Measurements from ENCODE around the gene KNOP1.

KNOP1 gene

DNA sequence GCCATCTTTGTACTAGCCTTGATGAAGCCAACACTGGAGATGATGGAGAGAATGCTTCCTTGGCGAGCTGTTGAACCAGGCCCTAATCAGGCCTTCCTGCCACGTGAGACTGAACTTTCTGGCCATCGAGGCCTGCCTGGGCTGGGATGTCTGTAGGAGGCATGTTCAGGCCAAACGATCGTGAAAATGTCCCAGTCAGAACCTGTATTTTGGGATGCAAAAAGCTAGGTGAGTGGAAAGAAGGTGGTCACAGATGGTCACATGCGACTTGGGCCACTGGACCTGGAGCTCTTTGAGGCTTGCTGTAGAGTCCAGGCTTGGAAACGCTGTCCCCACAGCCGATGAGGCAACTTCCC, 12.9 kb downstream of the KNOP1 start:
- H3K27ac ChIP-seq (ENCODE audit: low read depth, low read length, poor library complexity, severe bottlenecking), result no peak overlapping the region
- H3K9me3 ChIP-seq (ENCODE audit: low read length), result no peaks in the 10 kb centered on the region
- no peak overlapping the region for H3K4me3 ChIP-seq (ENCODE audit: low read depth, low read length, poor library complexity, severe bottlenecking)
- no peaks in the 10 kb centered on the region for H3K4me1 ChIP-seq (ENCODE audit: insufficient read depth, low read length, severe bottlenecking)
- H3K9me2 ChIP-seq (ENCODE audit: low read depth, low read length), result no peaks in the 10 kb centered on the region
- TF ChIP-seq EZH2 (IDR thresholded peaks at IDR 0.05; ENCODE audit: borderline replicate concordance, low read length), result no peak
- TF ChIP-seq, protein P1, sequence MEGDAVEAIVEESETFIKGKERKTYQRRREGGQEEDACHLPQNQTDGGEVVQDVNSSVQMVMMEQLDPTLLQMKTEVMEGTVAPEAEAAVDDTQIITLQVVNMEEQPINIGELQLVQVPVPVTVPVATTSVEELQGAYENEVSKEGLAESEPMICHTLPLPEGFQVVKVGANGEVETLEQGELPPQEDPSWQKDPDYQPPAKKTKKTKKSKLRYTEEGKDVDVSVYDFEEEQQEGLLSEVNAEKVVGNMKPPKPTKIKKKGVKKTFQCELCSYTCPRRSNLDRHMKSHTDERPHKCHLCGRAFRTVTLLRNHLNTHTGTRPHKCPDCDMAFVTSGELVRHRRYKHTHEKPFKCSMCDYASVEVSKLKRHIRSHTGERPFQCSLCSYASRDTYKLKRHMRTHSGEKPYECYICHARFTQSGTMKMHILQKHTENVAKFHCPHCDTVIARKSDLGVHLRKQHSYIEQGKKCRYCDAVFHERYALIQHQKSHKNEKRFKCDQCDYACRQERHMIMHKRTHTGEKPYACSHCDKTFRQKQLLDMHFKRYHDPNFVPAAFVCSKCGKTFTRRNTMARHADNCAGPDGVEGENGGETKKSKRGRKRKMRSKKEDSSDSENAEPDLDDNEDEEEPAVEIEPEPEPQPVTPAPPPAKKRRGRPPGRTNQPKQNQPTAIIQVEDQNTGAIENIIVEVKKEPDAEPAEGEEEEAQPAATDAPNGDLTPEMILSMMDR (IDR thresholded peaks at IDR 0.05; ENCODE audit: low read length), result no peak
- H3K27me3 ChIP-seq (ENCODE audit: insufficient read depth, low read length), result no peaks in the 10 kb centered on the region
- no peak overlapping the region for H2AFZ ChIP-seq (ENCODE audit: low read length)
- no peaks in the 10 kb centered on the region for H3K79me2 ChIP-seq (ENCODE audit: insufficient read depth, low read length)
- H3F3A ChIP-seq (ENCODE audit: insufficient read depth, low read length), result no peaks in the 10 kb centered on the region
- H4K20me1 ChIP-seq (ENCODE audit: insufficient read depth, low read length), result no peaks in the 10 kb centered on the region
- no peak overlapping the region for H3K9ac ChIP-seq (ENCODE audit: low read length)
- peaks cover 82% of the 10 kb centered on the region for H3K36me3 ChIP-seq (ENCODE audit: insufficient read depth, low read length)
- H3K4me2 ChIP-seq (ENCODE audit: low read length), result no peak overlapping the region

DNA sequence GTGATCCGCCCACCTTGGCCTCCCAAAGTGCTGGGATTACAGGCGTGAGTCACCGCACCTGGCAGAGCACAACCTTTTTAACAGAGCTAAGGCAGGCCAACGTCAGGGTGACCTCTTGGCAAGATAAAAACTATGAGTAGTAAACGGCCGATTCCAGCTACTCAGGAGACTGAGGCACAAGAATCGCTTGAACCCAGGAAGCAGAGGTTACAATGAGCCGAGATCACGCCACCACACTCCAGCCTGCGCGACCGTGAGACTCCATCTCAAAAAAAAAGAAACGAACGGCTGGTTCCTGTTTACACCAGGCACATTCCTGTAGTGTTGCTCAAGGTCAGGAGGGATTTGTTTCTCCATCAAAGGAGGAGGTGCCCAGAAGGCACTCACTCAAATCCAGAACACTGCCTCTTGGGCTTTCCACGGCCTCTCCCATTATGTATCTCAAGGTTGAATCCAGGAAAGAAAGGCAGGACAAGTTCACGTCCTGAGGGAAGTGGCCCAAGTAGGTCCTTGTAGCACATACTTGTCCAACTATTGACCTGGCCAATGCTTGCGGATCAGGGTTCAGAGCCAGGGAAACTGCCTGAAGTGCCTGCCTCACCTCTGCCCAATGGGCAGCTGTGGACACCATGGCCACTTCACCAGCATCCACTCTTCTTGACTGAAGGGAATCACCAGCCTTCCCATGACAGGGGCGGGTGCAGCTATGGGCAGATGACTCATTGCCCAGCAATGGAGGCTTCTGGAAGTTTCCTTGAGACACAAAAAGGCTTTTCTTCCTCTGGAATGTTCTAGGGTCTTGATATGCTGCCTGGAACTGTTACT, 13.5 kb downstream of the KNOP1 start:
- H3K79me2 ChIP-seq (ENCODE audit: insufficient read depth, low read length), result no peaks in the 10 kb centered on the region
- no peaks in the 10 kb centered on the region for H3F3A ChIP-seq (ENCODE audit: insufficient read depth, low read length)
- no peaks in the 10 kb centered on the region for H4K20me1 ChIP-seq (ENCODE audit: insufficient read depth, low read length)
- H3K27ac ChIP-seq (ENCODE audit: low read depth, low read length, poor library complexity, severe bottlenecking), result no peak overlapping the region
- H3K9me2 ChIP-seq (ENCODE audit: low read depth, low read length), result no peaks in the 10 kb centered on the region
- no peak overlapping the region for H3K4me3 ChIP-seq (ENCODE audit: low read depth, low read length, poor library complexity, severe bottlenecking)
- H3K9me3 ChIP-seq (ENCODE audit: low read length), result no peaks in the 10 kb centered on the region
- TF ChIP-seq, protein P1 (IDR thresholded peaks at IDR 0.05; ENCODE audit: low read length), result no peak
- no peak for TF ChIP-seq EZH2 (IDR thresholded peaks at IDR 0.05; ENCODE audit: borderline replicate concordance, low read length)
- H3K4me1 ChIP-seq (ENCODE audit: insufficient read depth, low read length, severe bottlenecking), result no peaks in the 10 kb centered on the region
- H3K4me2 ChIP-seq (ENCODE audit: low read length), result no peak overlapping the region
- H3K27me3 ChIP-seq (ENCODE audit: insufficient read depth, low read length), result no peaks in the 10 kb centered on the region
- peaks cover 88% of the 10 kb centered on the region for H3K36me3 ChIP-seq (ENCODE audit: insufficient read depth, low read length)
- H2AFZ ChIP-seq (ENCODE audit: low read length), result no peak overlapping the region
- no peak overlapping the region for H3K9ac ChIP-seq (ENCODE audit: low read length)

GRCh38 chr16:19703172-19703889, 14.7 kb downstream of the KNOP1 start:
- Histone ChIP-seq H3K4me2 (ENCODE audit: low read length) (no peak overlapping the region), H3K9ac (ENCODE audit: low read length) (no peak overlapping the region), H3K27ac (ENCODE audit: low read depth, low read length, poor library complexity, severe bottlenecking) (no peak overlapping the region), H3K9me3 (ENCODE audit: low read length) (no peaks in the 10 kb centered on the region), H3K4me3 (ENCODE audit: low read depth, low read length, poor library complexity, severe bottlenecking) (no peak overlapping the region), H3F3A (ENCODE audit: insufficient read depth, low read length) (no peaks in the 10 kb centered on the region), H3K36me3 (ENCODE audit: insufficient read depth, low read length) (peaks cover 89% of the 10 kb centered on the region), H3K4me1 (ENCODE audit: insufficient read depth, low read length, severe bottlenecking) (no peaks in the 10 kb centered on the region), H3K79me2 (ENCODE audit: insufficient read depth, low read length) (no peaks in the 10 kb centered on the region), H4K20me1 (ENCODE audit: insufficient read depth, low read length) (no peaks in the 10 kb centered on the region), H3K27me3 (ENCODE audit: insufficient read depth, low read length) (no peaks in the 10 kb centered on the region), H3K9me2 (ENCODE audit: low read depth, low read length) (no peaks in the 10 kb centered on the region), H2AFZ (ENCODE audit: low read length) (no peak overlapping the region)
- TF ChIP-seq, protein P1 (IDR thresholded peaks at IDR 0.05; ENCODE audit: low read length), result no peak
- no peak for TF ChIP-seq EZH2 (IDR thresholded peaks at IDR 0.05; ENCODE audit: borderline replicate concordance, low read length)
